Skin of body (tissue), 2 donors: ENCODE measurements around the gene BCL7A. TPM values are rescaled to one million over a fixed set of nuclear protein-coding genes. Genes with fewer than 3 reads are reported as not detected.
"Not testable (repeated sequence)": the region's sequence is repeated elsewhere in the genome, so short reads cannot be mapped to it uniquely, and the experiment has no call there.

Experiments
- DNase-seq: peaks from one replicate; lab custom pipeline; 2025; lab: John Stamatoyannopoulos, UW
- total RNA-seq: library from RNA; depleted of rRNA; stranded (reverse); fragments of >200 nt; gene quantifications from one replicate; pipeline ENCODE4 v1.2.3, GENCODE V29; 2014

Gene BCL7A
- total RNA-seq, 1 donor from 2014 or later: 12.9 TPM

- no peak for DNase-seq
Measured at GRCh38 chr12:122051231-122051876, 29.7 kb downstream of the BCL7A start.

- DNase-seq: no peak
Measured at GRCh38 chr12:122052285-122052684, 30.6 kb downstream of the BCL7A start.

- no peak for DNase-seq
Measured at GRCh38 chr12:122054842-122055520, 33.3 kb downstream of the BCL7A start.

- DNase-seq: not testable (repeated sequence)
Measured at GRCh38 chr12:122056406-122056805, 34.7 kb downstream of the BCL7A start.

- no peak for DNase-seq
Measured at GRCh38 chr12:122057007-122057735, 35.5 kb downstream of the BCL7A start.

GRCh38 chr12:122057769-122058168 is 36.1 kb downstream of the BCL7A start:
- DNase-seq: no peak

- DNase-seq: no peak
Measured at GRCh38 chr12:122058549-122059149, 37.0 kb downstream of the BCL7A start.

GRCh38 chr12:122059203-122059960 is 37.7 kb downstream of the BCL7A start:
- DNase-seq: no peak

- no peak for DNase-seq
Measured at GRCh38 chr12:122060081-122060501, 38.4 kb downstream of the BCL7A start.

- DNase-seq: no peak
Measured at GRCh38 chr12:122061253-122061652, 39.6 kb downstream of the BCL7A start.

GRCh38 chr12:122062832-122063693 is 41.4 kb downstream of the BCL7A start:
- DNase-seq: peak; percentile 51

GRCh38 chr12:122063694-122064024 is 42.0 kb downstream of the BCL7A start:
- no peak for DNase-seq

- DNase-seq: peak; percentile 82
Measured at GRCh38 chr12:122064025-122064777, 42.5 kb downstream of the BCL7A start.

- peak; percentile 56 for DNase-seq
Measured at GRCh38 chr12:122064780-122065588, 43.3 kb downstream of the BCL7A start.

- no peak for DNase-seq
Measured at GRCh38 chr12:122067548-122067947, 45.9 kb downstream of the BCL7A start.

GRCh38 chr12:122067966-122068365 is 46.3 kb downstream of the BCL7A start:
- DNase-seq: no peak

- DNase-seq: no peak
Measured at GRCh38 chr12:122072031-122072970, 50.6 kb downstream of the BCL7A start.

- DNase-seq: no peak
Measured at GRCh38 chr12:122073815-122074214, 52.1 kb downstream of the BCL7A start.
